HG03103 (cell line): ENCODE measurements around the gene KIAA0513.
A peak's percentile ranks its signal among the peaks of the same experiment; 100 is the strongest.

Experiments used
- ATAC-seq: cut with Tn5 transposase; IDR thresholded peaks from one replicate; pipeline ENCODE4 v1.9.1; 2021; ENCODE audit warnings: low read depth; ENCODE audit not compliant: unreplicated experiment

The KIAA0513 gene

DNA sequence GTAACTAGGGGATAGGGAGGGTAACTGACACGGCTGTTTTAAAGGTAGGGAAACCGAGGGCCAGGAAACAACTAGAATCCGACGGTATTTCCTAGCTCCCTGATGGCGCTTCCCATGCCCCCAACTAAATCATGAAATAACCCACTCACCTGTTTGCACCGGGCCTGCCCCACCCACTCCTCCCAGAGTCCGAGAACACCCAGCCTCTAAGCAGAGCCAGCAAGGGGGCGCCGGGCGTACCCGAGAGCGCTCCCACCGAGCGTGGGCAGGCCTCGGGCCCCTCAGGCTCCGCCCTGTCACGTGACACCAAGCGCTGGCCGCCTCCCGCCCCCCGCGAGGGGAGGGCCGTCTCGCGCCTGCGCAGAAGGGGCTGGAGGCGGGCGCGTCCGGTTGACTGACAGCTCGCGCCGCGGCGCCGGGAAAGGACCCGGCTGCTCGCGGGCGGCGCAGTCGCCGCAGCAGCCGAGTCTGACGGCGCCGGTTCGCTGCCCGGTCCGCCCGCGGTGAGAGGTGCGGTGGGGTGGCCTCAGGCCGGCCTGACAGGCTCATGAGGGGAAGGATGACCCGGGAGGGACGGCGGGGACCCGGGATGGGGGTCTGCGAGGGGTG, at the start of gene KIAA0513:
Gene KIAA0513 (plus strand): TSS at position 447 of the 609 bp plus-strand sequence. CDS start 39,277 bp downstream, outside the sequence.
- peak; percentile 81 for ATAC-seq

DNA sequence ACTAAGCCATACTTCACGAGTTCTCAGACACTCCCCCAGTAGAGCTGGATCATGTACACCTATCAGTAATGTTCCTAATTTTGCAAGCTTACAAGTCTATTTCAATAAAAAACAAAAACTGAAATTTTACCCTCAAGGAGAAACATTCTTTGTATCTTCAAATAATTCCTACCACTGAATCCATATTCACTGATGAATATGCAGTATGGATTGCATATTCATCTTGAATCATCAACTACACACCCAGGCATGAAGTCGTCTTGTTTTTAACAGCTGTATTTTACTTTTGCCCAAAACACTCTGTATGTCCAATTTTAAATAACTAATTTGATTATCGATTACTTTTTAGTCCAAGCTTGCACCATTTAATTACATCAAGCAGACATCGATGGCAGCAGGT, 48.1 kb upstream of the KIAA0513 start:
- no peak for ATAC-seq

GRCh38 chr16:84982434-84982833, 45.2 kb upstream of the KIAA0513 start:
- ATAC-seq, result no peak

DNA sequence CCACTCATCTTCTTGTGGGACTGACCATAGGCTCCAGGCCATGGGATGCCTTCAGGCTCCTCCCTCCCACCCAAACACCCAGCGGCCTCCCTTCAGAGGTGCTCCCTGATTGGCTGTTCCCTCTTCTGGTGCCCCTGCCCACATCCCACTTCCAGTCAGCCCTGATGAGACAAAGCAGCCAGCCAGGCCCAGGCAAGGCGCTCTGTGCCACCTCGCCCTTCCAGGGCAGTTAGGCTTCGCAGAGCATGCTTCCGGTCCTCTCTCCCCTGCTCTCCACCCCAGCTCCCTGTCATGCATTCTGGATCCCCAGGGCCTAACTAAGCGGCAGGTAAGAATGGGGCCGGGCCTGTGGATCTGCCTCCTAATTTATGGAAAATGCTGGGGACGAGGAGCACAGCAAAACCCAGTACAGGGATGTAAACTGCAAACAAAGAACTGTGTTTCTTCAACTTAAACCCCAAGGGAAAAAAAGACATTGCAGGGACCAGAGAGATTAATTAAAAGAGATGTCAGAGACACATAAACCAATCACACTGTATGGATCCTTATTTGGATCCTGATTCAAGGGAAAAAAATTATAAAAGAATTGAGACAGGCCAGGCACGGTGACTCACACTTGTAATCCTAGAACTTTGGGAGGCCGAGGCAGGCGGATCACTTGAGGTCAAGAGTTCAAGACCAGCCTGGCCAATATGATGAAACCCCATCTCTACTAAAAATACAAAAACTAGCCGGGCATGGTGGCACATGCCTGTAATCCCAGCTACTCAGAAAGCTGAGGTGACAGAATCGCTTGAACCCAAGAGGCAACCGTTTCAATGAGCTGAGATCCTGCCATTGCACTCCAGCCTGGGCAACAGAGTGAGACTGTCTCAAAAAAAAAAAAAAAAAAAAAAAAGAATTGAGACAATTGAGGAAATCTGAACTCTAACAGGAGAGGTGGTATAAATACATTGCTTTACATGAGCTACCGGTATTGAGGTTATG, 42.2 kb upstream of the KIAA0513 start:
- ATAC-seq, result no peak

DNA sequence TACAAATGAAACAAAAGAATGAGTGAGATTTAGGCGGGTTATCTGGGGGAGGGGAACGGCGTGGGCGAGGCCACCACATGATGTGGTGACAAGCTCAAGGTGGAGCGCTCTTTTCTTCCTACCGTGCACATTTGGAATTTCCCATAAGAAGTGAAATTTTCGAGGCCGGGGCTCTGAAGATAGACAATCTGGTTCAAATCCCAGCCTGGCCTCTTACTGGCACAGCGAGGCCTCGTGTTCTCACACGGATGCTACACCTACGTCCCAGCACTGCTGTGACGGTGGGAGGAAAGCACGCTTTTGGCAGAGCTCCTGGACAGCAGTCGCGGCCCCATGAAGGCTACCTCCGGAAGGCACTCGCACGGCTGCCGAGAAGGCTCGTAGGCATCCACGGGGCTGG, 41.5 kb upstream of the KIAA0513 start:
- no peak for ATAC-seq

GRCh38 chr16:84986879-84987278, 40.7 kb upstream of the KIAA0513 start:
- ATAC-seq, result no peak

DNA sequence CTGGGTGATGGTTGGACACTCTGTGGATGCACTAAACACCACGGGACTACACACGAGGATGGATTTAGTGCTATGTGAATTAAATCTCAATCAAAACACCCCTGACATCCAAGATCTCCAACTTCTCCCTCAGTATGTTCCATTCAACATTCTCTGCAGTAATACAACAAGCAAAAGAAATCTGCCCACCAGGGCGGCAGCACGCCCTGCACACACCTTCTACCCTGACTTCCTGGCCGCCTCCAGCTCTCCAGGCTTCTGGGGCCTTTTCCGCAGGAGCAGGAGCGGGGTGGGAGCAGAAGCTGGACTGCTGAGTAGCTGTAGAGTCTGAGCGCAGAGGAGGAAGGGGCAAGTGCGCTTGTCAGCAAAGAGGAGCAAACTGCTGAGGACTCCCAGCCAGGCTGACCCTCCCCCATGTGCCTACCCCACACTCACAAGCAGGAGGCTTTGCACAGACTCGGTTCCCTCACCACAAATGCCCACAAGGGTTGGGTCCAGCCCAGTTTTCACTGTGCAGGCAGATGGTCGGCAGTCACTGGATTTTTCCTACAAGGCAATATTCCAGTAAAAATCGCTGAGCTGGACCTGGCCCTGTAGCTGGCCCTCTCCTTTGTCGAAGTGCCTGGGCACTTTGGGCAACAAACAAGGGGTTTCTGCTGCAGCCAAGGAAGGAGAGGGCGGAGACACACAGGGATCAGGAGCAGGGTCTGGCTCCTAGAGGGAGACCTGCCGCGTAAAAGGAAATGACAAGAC, 39.1 kb upstream of the KIAA0513 start:
- no peak for ATAC-seq

GRCh38 chr16:84989749-84990620, 37.6 kb upstream of the KIAA0513 start:
- no peak for ATAC-seq

GRCh38 chr16:84990782-84991181, 36.8 kb upstream of the KIAA0513 start:
- ATAC-seq, result no peak

- ATAC-seq, result no peak
Measured at GRCh38 chr16:84992717-84993075, 34.9 kb upstream of the KIAA0513 start.

GRCh38 chr16:84993926-84994325, 33.7 kb upstream of the KIAA0513 start:
- no peak for ATAC-seq

GRCh38 chr16:84995663-84996062, 31.9 kb upstream of the KIAA0513 start:
- no peak for ATAC-seq

GRCh38 chr16:84996365-84996764, 31.2 kb upstream of the KIAA0513 start:
- no peak for ATAC-seq

- no peak for ATAC-seq
Measured at GRCh38 chr16:84999200-84999599, 28.4 kb upstream of the KIAA0513 start.

GRCh38 chr16:84999857-85000480, 27.6 kb upstream of the KIAA0513 start:
- no peak for ATAC-seq

DNA sequence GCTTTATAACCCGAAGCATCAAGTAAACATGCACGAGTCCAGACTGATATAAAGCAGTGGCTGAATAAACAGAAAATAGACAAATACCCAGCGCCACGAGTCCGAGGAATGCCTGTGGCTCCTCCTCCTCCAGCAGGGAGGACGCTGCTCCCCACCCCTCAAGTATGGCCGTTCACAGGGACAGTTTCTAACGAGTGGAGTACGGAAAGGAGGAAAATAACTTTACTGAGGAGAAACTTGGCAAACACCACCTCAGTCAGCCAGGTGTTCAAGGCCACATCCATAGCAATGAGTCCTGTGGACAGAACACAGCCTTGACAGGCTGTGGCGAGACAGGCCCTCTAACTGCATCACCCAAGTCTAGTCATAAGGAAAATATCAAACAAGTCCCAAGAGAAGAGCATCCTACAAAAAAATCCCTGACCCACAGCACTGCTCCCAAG, 25.5 kb upstream of the KIAA0513 start:
- ATAC-seq, result no peak

GRCh38 chr16:85002608-85003007, 25.0 kb upstream of the KIAA0513 start:
- ATAC-seq, result no peak

- ATAC-seq, result no peak
Measured at GRCh38 chr16:85003076-85003475, 24.5 kb upstream of the KIAA0513 start.

GRCh38 chr16:85003725-85004586, 23.6 kb upstream of the KIAA0513 start:
- no peak for ATAC-seq
